IMR-90 (cell line): Measurements from ENCODE around the gene VSNL1. TPM values are rescaled to one million over a fixed set of nuclear protein-coding genes. Genes with fewer than 3 reads are reported as not detected.

Experiments used
- ATAC-seq: fragments of 200-7000 bp; cut with Tn5 transposase; 2 replicates; pipeline ENCODE4 v1.9.1; 2020; ENCODE audit warnings: low read depth, mild to moderate bottlenecking, moderate library complexity
- BruUV-seq: library from RNA; stranded (reverse); fragments of 400-500 nt; replicated peaks from 2 replicates; lab custom pipeline; 2021; lab: Mats Ljungman, UMichigan
- CTCF ChIA-PET: fragments of 300-600 bp; formaldehyde crosslinking; extraction: SDS; loops from one replicate; lab custom pipeline; 2021; ENCODE audit warnings: antibody characterized with exemption; lab: Yijun Ruan, JAX
- POLR2A ChIA-PET: fragments of 300-600 bp; sonication (Branson Sonifier 250); formaldehyde crosslinking; loops from one replicate; lab custom pipeline; 2022; ENCODE audit warnings: antibody characterized with exemption; ENCODE audit not compliant: unreplicated experiment; lab: Charles Lee
- DNase-seq: peaks from one replicate; pipeline ENCODE4 v3.0.0; 2013
- H2AFZ ChIP-seq: replicated peaks from 2 replicates; pipeline ENCODE3; 2013; ENCODE audit warnings: low read length, mild to moderate bottlenecking; ENCODE audit not compliant: poor library complexity
- H2AK5ac ChIP-seq: 2 replicates; pipeline ENCODE4 v1.6.1; 2013; ENCODE audit warnings: low read depth, low read length, inconsistent platforms
- H2AK9ac ChIP-seq: replicated peaks from 2 replicates; pipeline ENCODE3; 2013; ENCODE audit warnings: mild to moderate bottlenecking, low read depth, low read length, moderate library complexity; ENCODE audit not compliant: poor library complexity
- H2BK120ac ChIP-seq: 2 replicates; pipeline ENCODE4 v1.6.1; 2013; ENCODE audit warnings: low read depth, low read length, inconsistent platforms
- H2BK15ac ChIP-seq: 3 replicates; pipeline ENCODE4 v1.6.1; 2013; ENCODE audit warnings: low read depth, low read length, inconsistent platforms
- H2BK20ac ChIP-seq: 2 replicates; pipeline ENCODE4 v1.6.1; 2013; ENCODE audit warnings: low read depth, mild to moderate bottlenecking, inconsistent platforms, low read length, moderate library complexity
- H2BK5ac ChIP-seq: 2 replicates; pipeline ENCODE4 v1.6.1; 2013; ENCODE audit warnings: mild to moderate bottlenecking, low read depth, low read length, inconsistent platforms; ENCODE audit not compliant: poor library complexity, severe bottlenecking
- H3K14ac ChIP-seq: replicated peaks from 2 replicates; pipeline ENCODE4 v1.6.1; 2013; ENCODE audit warnings: low read depth, low read length, inconsistent platforms
- H3K18ac ChIP-seq: 2 replicates; pipeline ENCODE4 v1.6.1; 2013; ENCODE audit warnings: low read depth, low read length, control low read depth
- H3K23ac ChIP-seq: 2 replicates; pipeline ENCODE4 v1.6.1; 2013; ENCODE audit warnings: low read depth, low read length, inconsistent platforms
- H3K27ac ChIP-seq: 2 replicates; pipeline ENCODE4 v1.5.1; 2013; ENCODE audit warnings: mild to moderate bottlenecking, control low read depth, low read length; ENCODE audit not compliant: insufficient read depth
- H3K27me3 ChIP-seq: 2 replicates; pipeline ENCODE4 v1.6.1; 2013; ENCODE audit warnings: low read length; ENCODE audit not compliant: control insufficient read depth, insufficient read depth
- H3K36me3 ChIP-seq: 2 replicates; pipeline ENCODE4 v1.6.1; 2013; ENCODE audit warnings: low read length, mixed read lengths; ENCODE audit not compliant: control insufficient read depth, insufficient read depth
- H3K4ac ChIP-seq: 2 replicates; pipeline ENCODE4 v1.6.1; 2013; ENCODE audit warnings: low read depth, low read length, inconsistent platforms
- H3K4me1 ChIP-seq: 2 replicates; pipeline ENCODE4 v1.6.1; 2013; ENCODE audit warnings: low read length, mixed read lengths; ENCODE audit not compliant: control insufficient read depth, insufficient read depth
- H3K4me2 ChIP-seq: 2 replicates; pipeline ENCODE4 v1.6.1; 2013; ENCODE audit warnings: low read depth, mild to moderate bottlenecking, control low read depth, low read length, moderate library complexity
- H3K4me3 ChIP-seq: 2 replicates; pipeline ENCODE4 v1.5.1; 2013; ENCODE audit warnings: low read depth, mild to moderate bottlenecking, control low read depth, low read length, moderate library complexity; ENCODE audit not compliant: insufficient read depth
- H3K56ac ChIP-seq: 2 replicates; pipeline ENCODE4 v1.6.1; 2013; ENCODE audit warnings: low read length, inconsistent platforms; ENCODE audit not compliant: insufficient read depth; ENCODE audit errors: extremely low read depth
- H3K79me1 ChIP-seq, 2 experiments: 2 replicates each; pipeline ENCODE4 v1.6.1; 2013; ENCODE audit warnings: low read length in 2 of 2, inconsistent platforms in 1 of 2, low read depth in 1 of 2
- H3K9ac ChIP-seq: 2 replicates; pipeline ENCODE4 v1.6.1; 2013; ENCODE audit warnings: low read depth, low read length, control low read depth
- H3K9me1 ChIP-seq: 2 replicates; pipeline ENCODE4 v1.6.1; 2013; ENCODE audit warnings: low read length, inconsistent platforms; ENCODE audit not compliant: insufficient read depth
- H3K9me3 ChIP-seq: 2 replicates; pipeline ENCODE4 v1.6.1; 2013; ENCODE audit warnings: low read length; ENCODE audit not compliant: control insufficient read depth, insufficient read depth
- H4K20me1 ChIP-seq: 2 replicates; pipeline ENCODE4 v1.6.1; 2013; ENCODE audit warnings: low read length, inconsistent platforms; ENCODE audit not compliant: insufficient read depth
- H4K5ac ChIP-seq: 2 replicates; pipeline ENCODE4 v1.6.1; 2013; ENCODE audit warnings: mild to moderate bottlenecking, low read depth, low read length, control low read depth
- H4K8ac ChIP-seq, 2 experiments: 2 replicates each; pipeline ENCODE4 v1.6.1; 2013; ENCODE audit warnings: low read depth in 2 of 2, low read length in 2 of 2, control low read depth in 1 of 2, inconsistent platforms in 1 of 2
- H4K91ac ChIP-seq: 2 replicates; pipeline ENCODE4 v1.6.1; 2013; ENCODE audit warnings: low read depth, low read length, inconsistent platforms; ENCODE audit not compliant: insufficient read depth
- BHLHE40 ChIP-seq: fragments of 150-350 bp; IDR thresholded peaks from 2 replicates; pipeline ENCODE4 v1.6.1; 2016; ENCODE audit warnings: mild to moderate bottlenecking, low read depth, low read length
- CEBPB ChIP-seq: IDR thresholded peaks from 2 replicates; pipeline ENCODE4 v1.6.1; 2012; ENCODE audit warnings: low read depth, low read length, improper control_type of control experiment
- CHD1 ChIP-seq: IDR thresholded peaks from 2 replicates; pipeline ENCODE4 v1.6.1; 2012; ENCODE audit warnings: low read depth, low read length, improper control_type of control experiment
- CTCF ChIP-seq: conservative IDR thresholded peaks from 2 replicates; pipeline ENCODE4 v1.5.1; 2012; ENCODE audit warnings: mild to moderate bottlenecking, low read depth, low read length, improper control_type of control experiment
- FOS ChIP-seq: fragments of 150-350 bp; IDR thresholded peaks from 2 replicates; pipeline ENCODE4 v1.6.1; 2016; ENCODE audit warnings: low read depth, low read length
- MAFK ChIP-seq: IDR thresholded peaks from 2 replicates; pipeline ENCODE4 v1.6.1; 2012; ENCODE audit warnings: low read depth, low read length, improper control_type of control experiment
- MAZ ChIP-seq: IDR thresholded peaks from 2 replicates; pipeline ENCODE4 v1.6.1; 2012; ENCODE audit warnings: low read depth, mild to moderate bottlenecking, low read length, improper control_type of control experiment, moderate library complexity, borderline replicate concordance
- MXI1 ChIP-seq: IDR thresholded peaks from 2 replicates; pipeline ENCODE4 v1.6.1; 2012; ENCODE audit warnings: low read depth, mild to moderate bottlenecking, low read length, moderate library complexity, borderline replicate concordance
- NFE2L2 ChIP-seq: fragments of 150-350 bp; IDR thresholded peaks from 2 replicates; pipeline ENCODE4 v1.6.1; 2016; ENCODE audit warnings: low read depth, mild to moderate bottlenecking, low read length
- POLR2A ChIP-seq: IDR thresholded peaks from 2 replicates; pipeline ENCODE4 v1.6.1; 2012; ENCODE audit warnings: mild to moderate bottlenecking, low read depth, low read length
- RAD21 ChIP-seq: IDR thresholded peaks from 2 replicates; pipeline ENCODE4 v1.6.1; 2012; ENCODE audit warnings: low read length, improper control_type of control experiment
- RCOR1 ChIP-seq: IDR thresholded peaks from 2 replicates; pipeline ENCODE4 v1.6.1; 2012; ENCODE audit warnings: mild to moderate bottlenecking, low read length, improper control_type of control experiment; ENCODE audit not compliant: insufficient replicate concordance
- RFX5 ChIP-seq: IDR thresholded peaks from 2 replicates; pipeline ENCODE4 v1.8.0; 2012; ENCODE audit warnings: low read depth, mild to moderate bottlenecking, low read length, moderate library complexity
- SMC3 ChIP-seq: fragments of 150-350 bp; IDR thresholded peaks from 2 replicates; pipeline ENCODE4 v1.6.1; 2016; ENCODE audit warnings: low read depth, mild to moderate bottlenecking, antibody characterized with exemption, low read length, moderate library complexity
- USF2 ChIP-seq: fragments of 150-350 bp; IDR thresholded peaks from 2 replicates; pipeline ENCODE4 v1.6.1; 2017; ENCODE audit warnings: mild to moderate bottlenecking, antibody characterized with exemption, low read length, low read depth
- WGBS, 2 experiments: methylation state at CpG; one replicate each; pipeline versions ENCODE4 v1.1.5 to v1.1.7; 2013; ENCODE audit warnings: missing lambda C conversion rate in 2 of 2; ENCODE audit not compliant: insufficient read length in 1 of 2; ENCODE audit errors: extremely low coverage in 2 of 2; 5-methylcytosine and 5-hydroxymethylcytosine counted together
- dilution Hi-C: fragments of 300-500 bp; cut with HindIII; formaldehyde crosslinking; loops from one replicate; pipeline ENCODE4 v1.14.3; 2018; ENCODE audit warnings: low sequenced_read_pairs; ENCODE audit not compliant: unreplicated experiment
- in situ Hi-C: fragments of 300-500 bp; cut with MboI; formaldehyde crosslinking; loops from 3 replicates; pipeline ENCODE4 v1.14.3; 2019; ENCODE audit warnings: low sequenced_read_pairs, inconsistent platforms, mixed read lengths
- intact Hi-C: fragments of 100-400 bp; cut with micrococcal nuclease; formaldehyde crosslinking; loops from 2 replicates; pipeline ENCODE4 v1.10.0; 2022
- polyA plus RNA-seq, 3 experiments: library from polyadenylated mRNA; depleted of rRNA; stranded (reverse); fragments of >200 nt; gene quantifications; 2 replicates each; pipeline ENCODE4 v1.2.3, GENCODE V29; 2012; ENCODE audit warnings: low replicate concordance in 1 of 3
- total RNA-seq: library from RNA; depleted of rRNA; stranded (reverse); fragments of >200 nt; gene quantifications from 2 replicates; pipeline ENCODE4 v1.2.3, GENCODE V29; 2012
- TF ChIP-seq, protein P1 (sequence below): fragments of 150-350 bp; IDR thresholded peaks from 2 replicates; pipeline ENCODE4 v1.6.1; 2016; ENCODE audit warnings: low read depth, mild to moderate bottlenecking, low read length, moderate library complexity, borderline replicate concordance

Gene VSNL1
- total and polyA plus RNA-seq, 2 of the 4 experiments (the other 2 are of a cell fraction): 0.32 to 0.36 TPM

DNA sequence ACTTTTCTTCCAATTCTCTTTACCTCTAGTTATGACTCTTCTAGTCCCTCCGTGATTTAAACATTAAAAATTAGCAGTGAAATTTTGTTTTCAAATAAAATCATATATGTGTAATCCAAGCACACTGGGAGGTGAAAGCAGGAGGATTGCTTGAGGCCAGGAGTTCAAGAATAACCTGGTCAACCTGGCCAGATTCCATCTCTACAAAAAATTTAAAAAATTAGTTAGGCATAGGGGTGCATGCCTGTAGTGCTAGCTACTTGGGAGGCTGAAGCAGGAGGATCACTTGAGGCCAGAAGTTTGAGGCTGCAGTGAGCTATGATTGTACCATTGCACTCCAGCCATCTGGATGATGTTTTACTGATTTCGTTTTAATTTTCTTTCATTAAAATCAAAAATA lies 7.0 kb upstream of the VSNL1 start:
- Histone ChIP-seq H3K9ac (no peak overlapping the region), H3K27ac (no peak overlapping the region), H3K14ac (no peak overlapping the region), H2AK9ac (no peak overlapping the region), H3K9me1 (no peaks in the 10 kb centered on the region), H3K79me1 (no peaks in the 10 kb centered on the region), H2BK5ac (no peak overlapping the region), H2BK15ac (no peak overlapping the region), H4K91ac (no peak overlapping the region), H3K4me1 (no peaks in the 10 kb centered on the region), H2AFZ (no peak overlapping the region), H3K4me3 (no peak overlapping the region), H4K20me1 (no peaks in the 10 kb centered on the region), H3K27me3 (peaks cover 5% of the 10 kb centered on the region), H2AK5ac (no peak overlapping the region), H4K8ac (no peak overlapping the region), H3K4ac (no peak overlapping the region), H2BK20ac (no peak overlapping the region), H4K5ac (no peak overlapping the region), H3K9me3 (no peaks in the 10 kb centered on the region; the same call in 1 of the 2 replicates), H3K18ac (no peak overlapping the region), H3K23ac (no peak overlapping the region), H3K56ac (no peak overlapping the region), H2BK120ac (no peak overlapping the region), H3K36me3 (no peaks in the 10 kb centered on the region), H3K4me2 (no peak overlapping the region)
- dilution Hi-C loops (no loop called here), intact Hi-C loops (no loop called here), in situ Hi-C loops (no loop called here)
- TF ChIP-seq MAFK (no peak), MXI1 (no peak), CTCF (no peak), RCOR1 (no peak), BHLHE40 (no peak), FOS (no peak), USF2 (no peak), CHD1 (no peak), RFX5 (no peak), CEBPB (no peak), SMC3 (no peak), NFE2L2 (no peak), MAZ (no peak), POLR2A (no peak), RAD21 (no peak)
- TF ChIP-seq, protein P1, sequence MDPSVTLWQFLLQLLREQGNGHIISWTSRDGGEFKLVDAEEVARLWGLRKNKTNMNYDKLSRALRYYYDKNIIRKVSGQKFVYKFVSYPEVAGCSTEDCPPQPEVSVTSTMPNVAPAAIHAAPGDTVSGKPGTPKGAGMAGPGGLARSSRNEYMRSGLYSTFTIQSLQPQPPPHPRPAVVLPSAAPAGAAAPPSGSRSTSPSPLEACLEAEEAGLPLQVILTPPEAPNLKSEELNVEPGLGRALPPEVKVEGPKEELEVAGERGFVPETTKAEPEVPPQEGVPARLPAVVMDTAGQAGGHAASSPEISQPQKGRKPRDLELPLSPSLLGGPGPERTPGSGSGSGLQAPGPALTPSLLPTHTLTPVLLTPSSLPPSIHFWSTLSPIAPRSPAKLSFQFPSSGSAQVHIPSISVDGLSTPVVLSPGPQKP: no peak
- POLR2A ChIA-PET: no interaction called here
- BruUV-seq: no TSS peak
- no CpG with 5 or more reads among the region's 2 CpGs for WGBS, 2 experiments
- ATAC-seq (no peak), DNase-seq (no peak)
- CTCF ChIA-PET: no interaction called here
